DMS79 (cell line): Measurements from ENCODE around the gene GALNT17.

Source experiments
- DNase-seq: peaks from one replicate; lab custom pipeline; 2025; lab: John Stamatoyannopoulos, UW

Gene GALNT17

GRCh38 chr7:71342202-71342601, 210.3 kb downstream of the GALNT17 start:
- DNase-seq: no peak

GRCh38 chr7:71343039-71343438, 211.1 kb downstream of the GALNT17 start:
- DNase-seq: no peak

GRCh38 chr7:71343892-71344291, 211.9 kb downstream of the GALNT17 start:
- no peak for DNase-seq

GRCh38 chr7:71345117-71345884, 213.4 kb downstream of the GALNT17 start:
- DNase-seq: no peak

- no peak for DNase-seq
These were observed 217.1 kb downstream of the GALNT17 start for GRCh38 chr7:71348821-71349681.

- DNase-seq: no peak
These were observed 217.9 kb downstream of the GALNT17 start for GRCh38 chr7:71349682-71350481.

GRCh38 chr7:71350680-71351079, 218.7 kb downstream of the GALNT17 start:
- DNase-seq: no peak

- DNase-seq: no peak
These were observed 222.8 kb downstream of the GALNT17 start for GRCh38 chr7:71354716-71355115.

- no peak for DNase-seq
These were observed 229.6 kb downstream of the GALNT17 start for GRCh38 chr7:71361451-71362032.

GRCh38 chr7:71362240-71362639, 230.3 kb downstream of the GALNT17 start:
- DNase-seq: no peak

GRCh38 chr7:71363223-71363622, 231.3 kb downstream of the GALNT17 start:
- no peak for DNase-seq

GRCh38 chr7:71363627-71364026, 231.7 kb downstream of the GALNT17 start:
- no peak for DNase-seq

GRCh38 chr7:71364551-71364950, 232.6 kb downstream of the GALNT17 start:
- no peak for DNase-seq

- no peak for DNase-seq
These were observed 241.0 kb downstream of the GALNT17 start for GRCh38 chr7:71372991-71373390.

GRCh38 chr7:71377062-71377461, 245.1 kb downstream of the GALNT17 start:
- no peak for DNase-seq

- DNase-seq: no peak
These were observed 245.5 kb downstream of the GALNT17 start for GRCh38 chr7:71377469-71377868.

GRCh38 chr7:71384094-71384493, 252.2 kb downstream of the GALNT17 start:
- DNase-seq: no peak

GRCh38 chr7:71385330-71385729, 253.4 kb downstream of the GALNT17 start:
- no peak for DNase-seq

GRCh38 chr7:71386152-71386785, 254.3 kb downstream of the GALNT17 start:
- DNase-seq: no peak

GRCh38 chr7:71388181-71388580, 256.2 kb downstream of the GALNT17 start:
- no peak for DNase-seq

- no peak for DNase-seq
These were observed 258.0 kb downstream of the GALNT17 start for GRCh38 chr7:71389976-71390375.

- DNase-seq: no peak
These were observed 261.7 kb downstream of the GALNT17 start for GRCh38 chr7:71393661-71394060.
